Large intestine (tissue), 3 donors: ENCODE results near the gene ZDHHC13. TPM values are rescaled to one million over a fixed set of nuclear protein-coding genes. Genes with fewer than 3 reads are reported as not detected.

Source experiments
- DNase-seq, 2 donors: peaks; one replicate each; pipeline versions ENCODE4 v3.0.0 to v3.0.0-alpha.2; 2013
- H3K27ac ChIP-seq: one replicate; pipeline ENCODE4 v1.5.1; 2013; ENCODE audit warnings: low read length
- H3K27me3 ChIP-seq: 2 replicates; pipeline ENCODE4 v1.6.1; 2013; ENCODE audit warnings: low read length; ENCODE audit not compliant: control insufficient read depth, insufficient read depth
- H3K36me3 ChIP-seq: 2 replicates; pipeline ENCODE4 v1.6.1; 2013; ENCODE audit warnings: low read length; ENCODE audit not compliant: control insufficient read depth, insufficient read depth
- H3K4me1 ChIP-seq: one replicate; pipeline ENCODE4 v1.6.1; 2013; ENCODE audit warnings: low read length; ENCODE audit not compliant: control insufficient read depth, insufficient read depth
- H3K4me3 ChIP-seq: one replicate; pipeline ENCODE4 v1.5.1; 2013; ENCODE audit warnings: low read length
- H3K9me3 ChIP-seq: one replicate; pipeline ENCODE4 v1.6.1; 2013; ENCODE audit warnings: mild to moderate bottlenecking, low read depth, low read length, moderate library complexity; ENCODE audit not compliant: control insufficient read depth
- WGBS: methylation state at CpG from one replicate; pipeline ENCODE4 v1.1.5; 2013; ENCODE audit warnings: low lambda C conversion rate; ENCODE audit not compliant: insufficient coverage; 5-methylcytosine and 5-hydroxymethylcytosine counted together
- polyA plus RNA-seq: library from polyadenylated mRNA; unstranded; fragments of 120-200 nt; gene quantifications from one replicate; pipeline ENCODE4 v1.2.1, GENCODE V29; 2013

ZDHHC13 gene
- polyA plus RNA-seq, 1 donor, result 22.3 TPM

DNA sequence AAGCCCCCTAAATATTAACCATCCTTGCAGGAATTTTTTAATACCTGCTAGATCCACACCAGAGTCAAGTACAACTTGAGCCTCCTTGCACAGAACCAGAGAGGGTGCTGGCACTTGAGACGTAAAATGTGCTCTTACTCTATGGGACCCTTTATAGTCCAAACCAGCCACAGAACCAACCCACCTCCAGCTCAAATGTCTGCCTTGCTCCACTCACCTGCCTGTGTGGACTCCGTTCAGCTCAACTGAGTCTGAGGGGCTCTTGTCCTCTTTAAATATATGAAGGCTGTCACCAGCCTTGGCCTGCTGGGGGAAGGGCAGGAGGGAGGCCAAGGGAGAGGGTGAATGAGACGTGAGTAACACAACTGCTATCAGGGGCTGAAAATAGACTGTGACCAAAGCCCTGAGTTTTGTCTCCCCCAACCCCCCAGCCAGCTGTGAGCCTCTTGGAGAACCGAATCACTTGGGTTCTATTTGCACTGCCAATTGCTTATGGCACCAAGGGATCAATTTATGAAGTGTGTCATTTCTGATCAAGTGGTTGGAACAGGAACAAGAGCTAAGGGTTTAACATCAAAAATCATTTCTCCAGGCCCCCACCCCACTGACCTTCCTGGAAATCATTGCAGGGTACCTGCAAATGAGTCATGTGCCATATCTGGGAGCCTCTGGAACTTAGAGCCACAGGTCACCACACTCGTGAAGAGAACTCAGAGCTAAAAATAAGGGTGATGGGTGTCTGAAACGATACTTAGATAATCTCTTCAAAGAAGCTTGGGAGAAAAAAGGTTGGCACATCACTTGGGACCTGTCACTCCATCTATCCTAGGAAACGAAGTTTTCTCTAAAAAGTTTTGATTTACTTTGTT lies 85.0 kb downstream of the ZDHHC13 start, which contains the start of gene CSRP3:
TSS of gene CSRP3 (minus strand) at position 247 of the 869 bp plus-strand sequence. CDS start 9,535 bp downstream, outside the sequence.
- Histone ChIP-seq H3K4me1 (peaks cover 15% of the 10 kb centered on the region), H3K4me3 (no peak within 1 kb of the TSS), H3K27me3 (no peaks in the 10 kb centered on the region), H3K27ac (no peak within 1 kb of the TSS), H3K36me3 (no peaks in the 10 kb centered on the region), H3K9me3 (no peaks in the 10 kb centered on the region)
- DNase-seq, result no peak
- WGBS, result 67% methylated on average over 1 of the region's 7 CpGs

DNA sequence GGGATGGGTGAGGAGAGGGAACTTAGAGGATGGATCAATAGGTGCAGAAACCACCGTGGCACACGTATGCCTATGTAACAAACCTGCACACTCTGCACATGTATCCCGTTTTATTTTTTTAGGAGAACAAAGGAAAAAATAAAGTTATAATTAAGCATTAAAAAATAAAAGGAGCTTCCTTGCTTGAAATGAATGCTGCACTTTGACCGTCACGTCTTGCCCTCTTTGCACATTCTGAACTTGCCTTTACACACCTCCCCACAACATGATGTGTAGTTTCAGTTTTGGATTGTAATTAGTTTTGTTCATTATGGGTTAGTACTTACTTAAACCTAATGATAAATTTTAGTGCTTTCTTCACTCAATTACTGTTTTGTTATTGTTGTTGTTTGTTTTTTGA lies 87.9 kb downstream of the ZDHHC13 start:
- Histone ChIP-seq H3K9me3 (no peaks in the 10 kb centered on the region), H3K4me1 (peaks cover 6% of the 10 kb centered on the region), H3K27me3 (no peaks in the 10 kb centered on the region), H3K4me3 (no peak overlapping the region), H3K36me3 (no peaks in the 10 kb centered on the region), H3K27ac (no peak overlapping the region)
- WGBS, result 13% methylated on average over 2 of the region's 5 CpGs
- DNase-seq, result peak; percentile 49 to 75

DNA sequence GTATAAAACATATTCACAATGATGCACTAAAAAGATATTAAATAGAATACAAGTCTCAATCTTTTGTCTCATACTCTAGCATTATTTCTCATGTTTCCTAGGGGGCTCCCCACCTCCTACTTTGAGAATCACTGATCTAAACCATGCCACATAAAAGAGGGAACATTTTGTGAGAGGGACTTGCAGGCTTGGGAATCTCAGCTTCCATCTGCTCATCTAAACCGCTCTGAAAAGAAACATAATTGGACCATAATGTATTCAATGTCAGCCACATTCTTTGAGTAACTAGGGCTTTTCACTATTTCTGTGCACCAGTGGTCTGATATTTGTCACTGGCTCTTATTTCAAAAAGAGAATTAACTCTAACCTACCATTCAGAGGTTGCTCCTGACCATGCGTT lies 91.2 kb downstream of the ZDHHC13 start:
- Histone ChIP-seq H3K4me3 (no peak overlapping the region), H3K27ac (no peak overlapping the region), H3K9me3 (no peaks in the 10 kb centered on the region), H3K4me1 (no peaks in the 10 kb centered on the region), H3K27me3 (no peaks in the 10 kb centered on the region), H3K36me3 (no peaks in the 10 kb centered on the region)
- DNase-seq, result no peak
- no CpG with 5 or more reads among the region's 2 CpGs for WGBS

DNA sequence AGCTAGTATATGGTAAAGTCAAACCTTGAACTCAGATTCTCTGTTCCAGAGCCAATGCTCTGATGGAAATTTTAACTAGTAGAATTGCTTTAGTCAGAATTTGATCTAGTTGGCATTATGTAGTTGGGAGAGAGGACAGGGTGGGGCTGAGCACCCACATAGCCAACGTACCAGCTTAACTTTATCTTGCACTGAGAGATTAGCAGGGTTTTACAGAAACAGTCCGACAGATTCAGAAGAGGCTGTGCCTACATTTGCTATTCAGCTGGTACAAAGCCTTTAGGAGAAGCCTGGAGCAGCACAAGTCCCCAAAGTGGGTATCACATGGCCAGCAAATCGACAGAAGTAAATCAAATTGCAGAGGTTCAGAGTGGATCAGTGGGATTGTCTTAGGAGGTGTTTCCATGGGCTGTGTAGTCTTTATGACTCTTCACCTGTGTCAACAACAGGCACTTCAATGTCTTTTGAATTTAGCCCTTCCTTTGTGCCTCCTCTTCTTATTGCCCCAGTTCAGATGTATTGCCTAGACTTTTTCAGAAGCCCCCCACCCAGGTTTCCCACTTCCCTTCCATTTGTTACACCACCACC lies 92.1 kb downstream of the ZDHHC13 start:
- no peak for DNase-seq
- no peaks in the 10 kb centered on the region for H3K4me1 ChIP-seq
- WGBS, result no CpG with 5 or more reads among the region's 3 CpGs
- no peaks in the 10 kb centered on the region for H3K36me3 ChIP-seq
- H3K9me3 ChIP-seq, result no peaks in the 10 kb centered on the region
- no peak overlapping the region for H3K4me3 ChIP-seq
- H3K27ac ChIP-seq, result no peak overlapping the region
- H3K27me3 ChIP-seq, result no peaks in the 10 kb centered on the region

DNA sequence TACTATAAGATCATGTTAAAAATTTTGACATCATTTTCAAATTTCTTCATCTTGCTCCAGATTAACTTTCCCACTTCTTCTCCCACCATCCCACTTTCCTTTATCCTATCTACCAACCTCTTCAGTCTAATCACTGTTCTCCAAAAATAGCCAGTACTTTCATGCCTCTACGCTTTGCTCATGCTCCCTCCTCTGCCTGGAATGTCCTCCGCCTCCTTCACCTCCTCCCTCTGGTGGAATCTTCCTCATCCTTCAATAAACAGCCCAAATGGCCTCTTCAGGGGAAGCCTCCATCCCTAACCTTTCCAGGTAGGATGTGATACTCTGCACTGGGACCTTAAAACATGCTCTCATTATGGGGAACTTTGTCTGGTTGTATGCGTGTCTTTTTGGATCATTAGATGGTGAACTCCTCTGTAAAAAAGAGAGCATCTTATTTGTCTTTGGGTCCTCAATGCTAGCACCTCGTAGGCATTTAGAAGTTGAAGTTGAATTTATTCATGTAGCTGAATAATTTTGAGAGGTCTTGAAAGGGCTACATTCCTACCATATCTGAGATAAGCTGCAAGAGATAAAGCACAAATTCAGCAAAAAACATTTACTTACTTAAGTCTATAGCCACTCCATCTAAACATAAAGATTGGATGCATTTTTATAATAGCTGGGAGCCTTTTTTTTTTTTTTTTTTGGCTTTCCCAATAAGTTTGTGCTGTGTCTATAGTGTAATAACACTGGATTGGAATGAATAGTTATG lies 92.8 kb downstream of the ZDHHC13 start:
- 50% methylated on average over 2 of the region's 4 CpGs for WGBS
- DNase-seq, result no peak
- no peaks in the 10 kb centered on the region for H3K27me3 ChIP-seq
- no peaks in the 10 kb centered on the region for H3K36me3 ChIP-seq
- H3K4me1 ChIP-seq, result no peaks in the 10 kb centered on the region
- no peak overlapping the region for H3K27ac ChIP-seq
- no peak overlapping the region for H3K4me3 ChIP-seq
- H3K9me3 ChIP-seq, result no peaks in the 10 kb centered on the region

DNA sequence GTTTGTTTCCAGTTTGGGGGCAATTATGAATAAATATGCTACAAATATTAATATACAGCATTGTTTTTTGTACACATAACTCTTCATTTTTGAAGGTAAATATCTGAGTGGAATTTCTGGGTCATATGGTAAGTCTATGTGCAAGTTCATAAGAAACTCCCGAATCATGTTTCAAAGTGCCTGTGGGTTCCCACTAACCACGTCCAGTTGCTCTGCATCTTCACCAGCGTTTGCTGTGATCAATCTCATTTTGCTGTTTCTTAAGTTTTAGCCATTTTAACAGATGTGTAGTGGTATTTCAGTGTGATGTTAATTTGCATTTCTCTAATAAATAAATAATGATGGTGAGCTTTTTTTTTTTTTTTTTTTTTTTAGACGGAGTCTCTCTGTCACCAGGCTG lies 99.1 kb downstream of the ZDHHC13 start:
- Histone ChIP-seq H3K4me1 (peaks cover 8% of the 10 kb centered on the region), H3K27me3 (no peaks in the 10 kb centered on the region), H3K4me3 (no peak overlapping the region), H3K9me3 (peaks cover 3% of the 10 kb centered on the region), H3K27ac (no peak overlapping the region), H3K36me3 (no peaks in the 10 kb centered on the region)
- WGBS, result no CpG with 5 or more reads among the region's 4 CpGs
- no peak for DNase-seq

DNA sequence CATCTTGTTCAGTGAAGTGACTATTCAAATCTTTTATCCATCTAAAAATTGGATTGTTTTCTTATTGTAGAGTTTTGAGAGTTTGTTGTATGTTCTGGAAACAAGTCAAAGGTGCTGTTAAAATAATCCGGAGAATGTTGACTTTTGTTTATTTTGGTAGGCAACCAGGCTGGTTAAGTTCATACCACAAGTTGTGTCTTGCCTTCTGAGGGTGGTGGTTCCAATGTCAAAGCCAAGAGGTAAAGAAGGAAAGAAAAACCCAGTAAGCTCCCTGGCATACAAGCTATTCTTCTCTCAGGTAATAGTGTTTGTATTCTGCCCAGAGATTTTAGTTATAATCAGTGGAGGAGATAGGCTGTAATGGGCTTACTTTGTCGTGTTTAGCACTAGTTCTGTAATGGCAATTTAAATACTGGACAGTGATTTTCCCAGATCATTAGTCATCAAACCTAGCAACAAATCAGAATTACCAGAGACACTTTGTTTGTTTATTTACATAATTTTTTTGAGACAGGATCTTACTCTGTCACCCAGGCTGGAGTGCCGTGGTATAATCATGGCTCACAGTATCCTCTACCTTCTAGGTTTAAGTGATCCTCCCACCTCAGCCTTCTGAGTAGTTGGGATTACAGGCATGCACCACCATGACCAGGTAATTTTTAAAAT lies 99.9 kb downstream of the ZDHHC13 start:
- no CpG with 5 or more reads among the region's 3 CpGs for WGBS
- Histone ChIP-seq H3K36me3 (no peaks in the 10 kb centered on the region), H3K9me3 (peaks cover 3% of the 10 kb centered on the region), H3K27ac (no peak overlapping the region), H3K27me3 (no peaks in the 10 kb centered on the region), H3K4me3 (no peak overlapping the region), H3K4me1 (peaks cover 14% of the 10 kb centered on the region)
- DNase-seq, result no peak

DNA sequence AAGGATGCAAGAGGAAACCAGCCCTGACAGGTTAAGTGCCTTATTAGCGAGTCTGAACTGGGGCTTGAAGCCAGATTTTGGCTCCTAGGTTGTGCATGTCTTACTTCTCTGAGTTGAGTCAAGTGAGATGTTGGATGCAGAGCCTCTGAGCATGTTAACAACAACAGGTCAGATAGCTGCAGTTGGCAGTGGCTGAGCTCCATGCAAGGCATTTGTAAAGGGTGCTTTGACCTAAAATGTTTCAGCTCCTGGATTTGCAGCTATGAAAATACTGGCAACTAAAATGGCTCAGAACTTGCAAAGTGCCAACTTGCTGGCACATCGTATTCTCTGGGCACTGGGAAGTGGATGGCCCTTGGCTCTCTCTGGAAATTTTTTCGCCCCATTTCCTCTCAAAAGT lies 101.2 kb downstream of the ZDHHC13 start:
- H3K4me3 ChIP-seq, result no peak overlapping the region
- H3K27me3 ChIP-seq, result no peaks in the 10 kb centered on the region
- H3K36me3 ChIP-seq, result no peaks in the 10 kb centered on the region
- WGBS, result no CpG with 5 or more reads among the region's 3 CpGs
- H3K4me1 ChIP-seq, result peaks cover 23% of the 10 kb centered on the region
- peaks cover 7% of the 10 kb centered on the region for H3K9me3 ChIP-seq
- no peak overlapping the region for H3K27ac ChIP-seq
- DNase-seq, result peak in 1 of 2 donors; percentile 5

DNA sequence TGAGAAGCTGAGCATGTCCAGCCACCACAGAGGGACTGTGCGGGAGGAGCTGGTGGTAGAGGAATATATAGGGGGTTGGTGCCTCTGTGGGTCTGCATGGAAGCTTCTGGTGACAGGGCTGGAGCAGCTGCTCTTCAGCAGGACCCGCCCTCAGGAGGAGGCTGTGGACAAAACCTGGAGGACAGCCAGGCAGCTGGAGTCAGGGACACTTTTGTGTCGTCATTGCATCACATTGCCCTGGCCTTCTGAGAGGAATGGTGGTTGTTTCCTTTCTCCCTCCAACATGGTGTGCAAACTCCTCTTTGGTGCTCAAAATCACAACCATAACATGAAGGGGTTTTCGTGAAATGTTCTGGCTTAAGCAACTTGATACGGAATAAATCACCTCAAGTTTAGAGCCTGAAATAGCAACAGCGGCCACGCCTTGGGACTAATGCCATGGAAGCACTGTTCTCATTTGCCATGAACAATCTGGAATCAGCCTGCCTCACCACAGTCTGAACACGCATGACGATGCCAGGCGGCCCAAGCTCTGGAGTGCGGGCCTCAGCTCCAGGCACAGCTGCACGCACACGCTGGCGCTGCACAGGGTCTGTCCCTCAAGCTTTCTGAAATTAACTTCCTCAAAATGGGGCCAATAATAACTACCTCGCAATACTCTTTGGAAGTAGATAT lies 102.0 kb downstream of the ZDHHC13 start:
- no CpG with 5 or more reads among the region's 15 CpGs for WGBS
- no peak overlapping the region for H3K4me3 ChIP-seq

More for the DNA sequence above, 102.0 kb downstream of the ZDHHC13 start:
- DNase-seq, result peak in 1 of 2 donors; percentile 58
- peaks cover 4% of the 10 kb centered on the region for H3K36me3 ChIP-seq
- H3K27me3 ChIP-seq, result no peaks in the 10 kb centered on the region
- H3K9me3 ChIP-seq, result peaks cover 7% of the 10 kb centered on the region
- no peak overlapping the region for H3K27ac ChIP-seq
- peaks cover 23% of the 10 kb centered on the region for H3K4me1 ChIP-seq
